HG02610 (cell line): ENCODE data around the gene CBR4.
"Not testable (repeated sequence)": the region's sequence is repeated elsewhere in the genome, so short reads cannot be mapped to it uniquely, and the experiment has no call there.

ENCODE experiments used
- ATAC-seq: cut with Tn5 transposase; IDR thresholded peaks from one replicate; pipeline ENCODE4 v1.9.1; 2021; ENCODE audit warnings: mild to moderate bottlenecking, moderate library complexity; ENCODE audit not compliant: unreplicated experiment

CBR4 gene

DNA sequence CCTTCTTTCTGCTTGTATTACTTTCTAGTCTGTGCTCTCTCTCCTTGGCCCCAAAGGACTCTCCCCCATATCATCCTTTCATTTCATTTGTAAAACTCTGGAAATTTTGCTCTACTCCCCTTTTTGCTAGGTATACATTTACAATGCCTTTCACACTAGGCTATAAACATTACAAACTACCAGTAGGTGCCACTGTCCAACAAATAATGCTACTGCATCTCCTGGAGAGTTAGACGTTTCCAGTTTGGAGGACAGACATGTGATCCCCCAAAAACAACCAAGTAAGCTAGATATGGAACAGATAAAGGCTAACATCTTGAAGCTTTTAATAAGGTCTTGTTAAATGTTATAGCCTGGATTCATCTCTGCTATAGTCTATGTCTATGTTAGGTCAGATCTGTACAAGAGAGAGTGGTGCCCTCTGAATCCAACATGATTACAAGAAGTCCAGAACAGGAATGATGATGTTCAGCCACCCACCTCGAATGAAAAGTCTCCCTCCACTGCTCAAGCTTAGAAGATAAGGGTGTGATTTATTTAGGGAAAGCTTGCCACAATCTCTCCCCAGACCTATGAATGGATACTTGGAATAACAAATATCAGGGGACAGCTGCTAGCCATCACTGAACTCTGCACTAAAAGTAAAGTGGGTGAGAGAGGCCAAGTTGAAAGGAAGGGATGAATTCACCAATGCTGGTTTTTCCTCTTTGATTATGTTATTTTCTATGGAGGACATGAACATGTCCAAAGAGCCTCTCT lies 14.3 kb downstream of the CBR4 start:
- ATAC-seq, result no peak

DNA sequence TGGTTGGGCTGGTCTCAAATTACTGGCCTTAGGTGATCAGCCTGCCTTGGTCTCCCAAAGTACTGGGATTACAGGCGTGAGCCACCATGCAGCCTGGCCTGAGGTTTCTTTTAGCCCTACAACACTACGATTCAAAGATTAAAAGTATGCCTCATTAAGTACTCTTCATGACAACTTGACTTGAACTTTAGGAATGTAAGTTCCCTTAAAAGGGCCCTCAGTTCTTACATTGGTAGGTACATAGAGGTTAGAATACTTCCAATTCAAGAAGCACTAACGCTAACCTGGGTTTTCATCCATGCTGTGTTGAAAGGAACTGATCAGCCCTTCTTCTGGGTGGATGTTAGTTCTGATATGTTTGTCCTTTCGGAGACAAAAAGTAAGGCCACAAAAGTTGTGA lies 15.1 kb downstream of the CBR4 start:
- no peak for ATAC-seq

DNA sequence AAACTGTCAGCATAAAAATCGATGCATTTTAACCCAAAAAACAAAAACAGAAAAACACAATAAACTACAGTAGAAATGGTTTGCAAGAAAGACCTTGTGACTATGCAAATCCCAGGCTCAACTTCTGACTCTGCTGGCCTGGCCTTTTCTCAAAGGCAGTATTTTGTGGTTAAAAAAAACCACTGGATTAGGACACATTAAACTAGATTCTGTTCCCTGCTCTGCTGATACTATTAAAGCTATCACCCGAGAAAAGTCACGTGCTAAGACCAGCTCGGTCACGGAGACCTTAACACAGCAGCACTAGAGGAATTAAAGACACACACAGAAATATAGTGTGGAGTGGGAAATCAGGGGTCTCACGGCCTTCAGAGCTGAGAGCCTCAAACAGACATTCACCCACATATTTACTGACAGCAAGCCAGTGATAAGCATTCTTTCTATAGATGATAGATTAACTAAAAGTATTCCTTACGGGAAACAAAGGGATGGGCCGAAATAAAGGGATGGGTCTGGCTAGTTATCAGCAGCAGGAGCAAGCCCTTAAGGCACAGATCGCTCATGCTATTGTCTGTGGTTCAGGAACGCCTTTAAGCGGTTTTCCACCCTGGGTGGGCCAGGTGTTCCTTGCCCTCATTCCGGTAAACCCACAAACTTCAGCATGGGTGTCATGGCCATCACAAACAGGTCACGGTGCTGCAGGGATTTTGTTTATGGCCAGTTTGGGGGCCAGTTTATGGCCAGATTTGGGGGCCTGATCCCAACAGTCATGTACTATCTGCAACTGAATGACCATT lies 16.1 kb downstream of the CBR4 start:
- ATAC-seq, result no peak

DNA sequence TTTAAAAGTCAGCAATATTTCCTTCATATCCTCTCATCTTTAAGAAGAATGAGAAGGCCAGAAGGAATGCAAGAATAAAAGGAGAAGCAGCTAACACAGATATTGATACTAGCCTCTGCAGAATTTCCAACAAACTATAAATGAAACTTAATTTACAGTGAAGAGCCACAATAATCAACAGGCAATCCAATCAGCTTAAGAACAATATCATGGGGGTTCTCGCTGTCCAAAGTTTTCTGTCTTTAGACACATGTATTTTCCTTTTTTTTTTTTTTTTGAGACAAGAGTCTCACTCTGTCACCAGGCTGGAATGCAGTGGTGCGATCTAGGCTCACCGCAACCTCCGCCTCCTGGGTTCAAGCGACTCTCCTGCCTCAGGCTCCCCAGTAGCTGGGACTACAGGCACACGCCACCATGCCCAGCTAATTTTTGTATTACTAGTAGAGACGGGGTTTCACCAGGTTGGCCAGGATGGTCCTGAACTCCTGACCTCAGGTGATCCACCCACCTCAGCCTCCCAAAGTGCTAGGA lies 17.0 kb downstream of the CBR4 start:
- ATAC-seq, result not testable (repeated sequence)

DNA sequence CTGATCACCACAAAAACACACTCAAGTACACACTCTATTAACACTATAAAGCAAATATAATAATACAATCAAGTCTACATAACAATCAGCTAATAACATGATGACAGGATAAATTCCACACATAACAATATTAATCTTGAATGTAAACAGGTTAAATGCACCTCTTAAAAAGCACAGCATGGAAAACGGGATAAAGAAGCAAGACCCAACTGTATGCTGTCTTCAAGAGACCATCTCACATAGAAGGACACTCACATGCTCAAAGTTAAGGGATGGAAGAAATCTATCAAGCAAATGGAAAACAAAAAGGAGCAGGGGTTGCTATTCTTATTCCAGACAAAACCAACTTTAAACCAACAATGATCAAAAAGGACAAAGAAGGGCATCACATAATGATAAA lies 28.1 kb downstream of the CBR4 start:
- ATAC-seq, result no peak

DNA sequence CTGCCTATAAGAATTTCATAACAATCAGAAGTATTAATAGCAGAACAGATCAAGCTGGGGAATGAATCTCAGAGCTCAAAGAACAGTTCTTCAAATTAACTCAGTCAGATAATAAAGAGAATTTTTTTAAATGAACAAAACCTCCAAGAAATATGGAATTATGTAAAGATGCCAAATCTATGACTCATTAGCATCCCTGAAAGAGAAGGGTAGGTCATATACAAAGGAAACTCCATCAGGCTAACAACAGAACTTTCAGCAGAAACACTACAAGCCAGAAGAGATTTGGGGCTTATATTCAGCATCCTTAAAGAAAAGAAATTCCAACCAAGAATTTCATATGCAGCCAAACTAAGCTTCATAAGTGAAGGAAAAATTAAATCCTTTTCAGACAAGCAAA lies 28.6 kb downstream of the CBR4 start:
- ATAC-seq, result no peak

DNA sequence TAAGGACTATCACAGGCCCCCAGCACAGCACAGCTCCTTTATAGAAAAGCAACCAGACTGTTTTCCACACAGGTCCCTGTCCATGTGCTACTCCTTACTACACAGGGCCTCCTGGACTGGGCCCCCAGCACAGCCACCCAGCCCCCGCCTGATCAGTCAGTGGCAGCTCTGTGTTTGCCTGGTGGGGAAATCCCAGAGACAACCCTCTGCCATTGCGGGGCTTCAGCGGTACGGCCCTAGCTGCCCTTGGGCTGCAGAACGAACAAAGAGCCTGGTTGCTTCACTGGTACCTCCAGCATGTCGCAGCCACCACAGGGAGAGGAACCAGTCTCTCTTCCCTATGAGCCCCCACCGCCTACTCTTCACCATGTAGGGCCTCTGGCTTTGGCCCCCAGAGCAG lies 30.7 kb downstream of the CBR4 start:
- no peak for ATAC-seq

DNA sequence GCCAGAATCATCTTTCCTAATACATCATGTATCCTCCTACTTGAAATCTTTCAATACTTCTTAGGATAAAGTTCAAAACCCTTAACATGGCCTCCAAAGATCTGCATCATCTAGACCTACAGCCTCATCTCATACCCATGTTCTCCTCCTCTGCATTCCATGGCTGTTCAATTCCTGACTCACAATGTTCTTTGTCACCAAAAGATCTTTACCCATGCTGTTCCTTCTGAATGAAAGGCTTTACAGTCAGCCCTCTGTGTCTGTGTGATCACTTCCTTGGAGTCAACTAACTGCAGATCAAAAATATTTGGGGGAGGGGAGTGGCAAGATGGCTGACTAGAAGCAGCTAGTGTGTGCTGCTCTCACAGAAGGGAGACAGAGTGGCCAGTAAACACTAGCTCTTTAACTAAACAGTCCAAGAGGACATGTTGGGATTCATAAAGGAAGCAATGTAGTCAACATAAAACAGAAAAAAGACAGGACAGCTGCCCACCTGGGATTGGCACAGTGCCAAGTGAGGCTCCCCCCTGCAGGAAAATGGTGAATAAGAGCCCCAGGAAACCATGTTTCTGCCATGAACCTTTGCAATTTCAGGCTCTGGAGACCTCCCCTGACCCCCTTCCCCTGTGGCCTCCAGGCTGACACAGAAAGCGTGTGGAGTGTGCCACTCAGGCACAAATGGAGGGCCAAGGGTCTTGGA lies 31.9 kb downstream of the CBR4 start:
- ATAC-seq, result no peak

DNA sequence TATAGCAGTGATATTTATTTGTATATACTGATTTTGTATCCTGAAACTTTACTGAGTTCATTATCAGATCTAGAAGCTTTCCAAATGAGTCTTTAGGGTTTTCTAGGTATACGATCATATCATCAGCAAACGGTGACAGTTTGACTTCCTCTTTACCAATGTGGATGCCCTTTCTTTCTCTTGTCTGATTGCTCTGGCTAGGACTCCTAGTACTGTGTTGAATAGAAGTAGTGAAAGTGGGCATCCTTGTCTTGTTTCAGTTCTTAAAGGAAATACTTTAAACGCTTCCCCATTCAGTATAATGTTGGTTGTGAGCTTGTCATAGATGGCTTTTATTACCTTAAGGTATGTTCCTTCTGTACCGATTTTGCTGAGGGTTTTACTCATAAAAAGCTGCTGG lies 37.5 kb downstream of the CBR4 start:
- ATAC-seq, result no peak

DNA sequence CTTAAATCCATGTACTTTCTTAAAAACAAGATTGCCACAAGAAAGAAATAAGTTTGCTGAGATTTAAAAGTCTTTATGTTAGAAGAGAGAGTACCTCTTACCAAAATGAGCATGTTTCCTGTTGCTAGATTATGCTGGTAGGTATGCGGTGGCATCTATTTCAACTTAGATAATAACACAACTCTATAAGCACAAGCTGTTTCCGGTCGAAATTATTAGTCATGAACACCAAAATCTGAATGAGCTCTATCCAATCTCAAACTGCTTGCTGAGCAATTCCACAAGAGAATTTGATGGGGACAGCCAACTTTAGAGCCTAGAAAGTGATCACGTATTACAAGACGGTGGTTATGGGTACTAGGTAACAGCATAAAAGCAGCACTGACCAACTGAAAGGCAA lies 49.3 kb downstream of the CBR4 start:
- ATAC-seq, result no peak

DNA sequence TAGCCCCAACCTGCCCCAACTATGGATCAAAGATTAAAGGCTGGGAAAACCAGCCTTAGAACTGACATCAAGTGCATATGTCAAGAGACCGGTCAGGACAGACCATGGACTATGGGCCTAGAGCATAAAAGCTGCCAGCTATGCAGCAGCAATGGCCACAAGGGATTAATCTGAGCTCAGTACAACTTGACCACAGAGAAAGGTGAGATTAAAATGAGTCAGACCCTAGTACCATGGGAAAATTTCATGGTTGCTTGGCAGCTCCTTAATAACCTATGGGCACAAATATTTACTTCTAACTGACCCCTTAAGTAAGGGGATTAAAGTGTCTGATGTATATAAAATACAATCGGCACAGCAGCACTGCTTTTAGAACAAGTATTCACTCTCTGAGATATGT lies 54.4 kb downstream of the CBR4 start:
- no peak for ATAC-seq

DNA sequence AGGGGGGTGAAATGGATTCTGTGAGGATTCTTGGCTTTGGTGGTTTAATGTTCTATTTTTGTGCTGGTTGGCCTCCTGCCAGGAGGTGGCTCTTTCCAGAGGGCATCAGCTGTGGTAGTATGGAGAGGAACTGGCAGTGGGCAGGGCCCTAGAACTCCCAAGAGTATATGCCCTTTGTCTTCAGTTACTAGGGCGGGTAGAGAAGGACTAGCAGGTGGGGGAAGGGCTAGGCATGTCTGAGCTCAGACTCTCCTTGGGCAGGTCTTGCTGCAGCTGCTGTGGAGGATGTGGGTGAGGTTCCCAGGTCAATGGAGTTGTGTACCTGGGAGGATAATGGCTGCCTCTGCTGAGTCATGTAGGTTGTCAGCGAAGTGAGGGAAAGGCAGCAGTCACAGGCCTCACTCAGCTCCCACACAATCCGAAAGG lies 57.2 kb downstream of the CBR4 start:
- ATAC-seq, result not testable (repeated sequence)

DNA sequence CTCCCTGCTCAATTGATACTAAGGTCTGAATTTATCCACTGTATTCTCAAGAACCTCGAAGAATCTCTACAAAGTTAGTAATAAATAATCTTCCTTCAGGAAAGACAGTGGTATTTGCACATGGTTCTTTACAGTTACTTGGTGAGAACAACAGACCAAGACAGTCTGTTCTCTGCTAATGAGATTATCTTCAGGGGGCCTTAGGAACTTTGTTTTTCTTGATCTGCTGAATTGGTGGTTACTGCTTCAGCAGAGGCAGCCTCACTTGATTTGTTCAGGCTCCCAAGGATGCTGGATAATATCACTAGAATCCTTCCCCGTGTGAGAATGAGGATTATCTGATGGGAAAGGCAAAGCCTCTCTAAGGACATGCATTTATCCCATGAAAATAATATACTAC lies 64.8 kb downstream of the CBR4 start:
- no peak for ATAC-seq

DNA sequence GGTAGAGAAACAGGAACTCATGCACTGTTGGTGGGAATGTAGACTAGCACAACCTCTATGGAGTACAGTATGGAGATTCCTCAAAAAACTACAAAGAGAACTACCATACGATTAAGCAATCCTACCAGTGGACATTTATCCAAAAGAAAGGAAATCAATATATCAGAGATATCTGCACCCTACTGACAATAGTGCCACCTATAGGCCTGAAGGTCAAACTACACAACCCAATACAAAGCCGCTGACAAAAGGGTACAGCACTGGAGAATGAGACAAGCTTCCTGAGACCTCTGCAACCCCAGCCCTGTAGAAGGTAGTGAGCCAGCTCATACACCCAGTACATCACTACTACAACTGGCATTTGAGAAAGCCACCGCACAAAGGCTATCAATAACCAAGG lies 67.1 kb downstream of the CBR4 start:
- no peak for ATAC-seq
